Small intestine (tissue), 16 donors: ENCODE data around the gene SLC22A1. TPM values are rescaled to one million over a fixed set of nuclear protein-coding genes. Genes with fewer than 3 reads are reported as not detected.

Experiments
- DNase-seq, 2 donors: peaks; one replicate each; pipeline versions ENCODE4 v3.0.0 to v3.0.0-alpha.2; 2013
- FAIRE-seq: peaks from 2 replicates; lab custom pipeline; 2012; peaks lifted over from hg19 to GRCh38; lab: Jason Lieb, UNC
- H3K27ac ChIP-seq, 3 donors: one replicate each; pipeline ENCODE4 v1.5.1; 2013; ENCODE audit warnings: low read length in 2 of 3, mild to moderate bottlenecking in 2 of 3, control low read depth in 1 of 3, inconsistent platforms in 1 of 3, low read depth in 1 of 3, moderate library complexity in 1 of 3
- H3K27me3 ChIP-seq, 3 donors: one replicate each; pipeline ENCODE4 v1.6.1; 2013; ENCODE audit warnings: low read length in 3 of 3, inconsistent platforms in 1 of 3; ENCODE audit not compliant: control insufficient read depth in 3 of 3, insufficient read depth in 3 of 3
- H3K36me3 ChIP-seq, 3 donors: one replicate each; pipeline ENCODE4 v1.6.1; 2013; ENCODE audit warnings: low read length in 3 of 3, inconsistent platforms in 1 of 3, low read depth in 1 of 3, mild to moderate bottlenecking in 1 of 3, moderate library complexity in 1 of 3; ENCODE audit not compliant: control insufficient read depth in 3 of 3, insufficient read depth in 2 of 3
- H3K4me1 ChIP-seq, 3 donors: one replicate each; pipeline ENCODE4 v1.6.1; 2013; ENCODE audit warnings: low read length in 2 of 3, inconsistent platforms in 1 of 3, low read depth in 1 of 3, mild to moderate bottlenecking in 1 of 3, moderate library complexity in 1 of 3; ENCODE audit not compliant: control insufficient read depth in 3 of 3, insufficient read depth in 2 of 3
- H3K4me3 ChIP-seq, 3 donors: one replicate each; pipeline ENCODE4 v1.5.1; 2013; ENCODE audit warnings: low read length in 3 of 3, control low read depth in 1 of 3, inconsistent platforms in 1 of 3, low read depth in 1 of 3, mild to moderate bottlenecking in 1 of 3, moderate library complexity in 1 of 3
- H3K9me3 ChIP-seq, 2 donors: one replicate each; pipeline ENCODE4 v1.6.1; 2013; ENCODE audit warnings: low read depth in 1 of 2, low read length in 1 of 2; ENCODE audit not compliant: control insufficient read depth in 2 of 2, insufficient read depth in 1 of 2
- WGBS, 3 donors: extraction: QIAGEN DNeasy Blood & Tissue Kit; methylation state at CpG; one replicate each; pipeline ENCODE4 v1.1.7; 2013; 5-methylcytosine and 5-hydroxymethylcytosine counted together
- long read RNA-seq, 10 donors: transcript quantifications; one replicate each; lab custom pipeline, GENCODE V29; 2026
- polyA plus RNA-seq, 4 donors: library from polyadenylated mRNA; stranded (reverse) in 3 of 4; unstranded in 1 of 4; fragments of 200-250 nt in 3 of 4; fragments of 120-200 nt in 1 of 4; gene quantifications; one replicate each; pipeline versions ENCODE4 v1.2.1 to v1.2.3, GENCODE V29; 2013
- donor health status: healthy with polysubstance abuse.
- donor health status: control.
- donor health status: control.
- donor health status: Bipolar disorder and iron deficiency.
- donor health status: healthy.

The SLC22A1 gene
- polyA plus RNA-seq, result under 1 TPM in 3 of 4 donors, not detected in 1; 0.21 to 0.89 (median 0.55) TPM
- long read RNA-seq, donor 1, result 0 reads
- long read RNA-seq, donor 2, result 0 reads
- long read RNA-seq, donor 3, result 0 reads
- long read RNA-seq, donor 4, result 0 reads
- long read RNA-seq, donor 5, result 0 reads
- long read RNA-seq, donor 6, result 0 reads
- long read RNA-seq, donor 7, result 0 reads
- long read RNA-seq, donor 8, result 0 reads
- long read RNA-seq, donor 9, result 0 reads
- long read RNA-seq, donor 10, result 0 reads

DNA sequence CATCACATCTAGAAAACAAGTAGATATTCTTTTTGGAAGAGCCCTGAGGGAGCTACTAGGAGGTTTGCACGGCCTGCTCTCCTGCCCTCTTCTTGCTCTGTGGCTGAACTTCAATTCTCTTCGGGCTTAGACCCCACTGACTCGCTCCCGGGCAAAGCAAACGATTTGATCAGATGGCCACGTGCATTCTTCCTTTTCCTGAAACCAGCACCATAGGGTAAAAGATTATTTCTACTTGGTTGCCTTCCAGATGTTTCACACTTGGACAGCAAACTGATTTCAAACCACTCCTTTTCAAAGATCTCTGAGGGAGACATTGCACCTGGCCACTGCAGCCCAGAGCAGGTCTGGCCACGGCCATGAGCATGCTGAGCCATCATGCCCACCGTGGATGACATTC, at the start of gene SLC22A1:
TSS of gene SLC22A1 (plus strand) at position 258 of the 400 bp plus-strand sequence. CDS start at position 379, 121 bp downstream.
- Histone ChIP-seq H3K36me3 (peaks cover 0 to 42% (median 2%) of the 10 kb centered on the region in 3 donors), H3K4me3 (no peak within 1 kb of the TSS), H3K27ac (no peak within 1 kb of the TSS), H3K27me3 (no peaks in the 10 kb centered on the region), H3K4me1 (peaks cover 0 to 16% (median 10%) of the 10 kb centered on the region in 3 donors), H3K9me3 (peaks cover 0 to 22% of the 10 kb centered on the region in 2 donors)
- 65 to 85% (median 69%) methylated on average over 8 of the region's 8 CpGs for WGBS, 3 donors
- no peak for FAIRE-seq
- no peak for DNase-seq

DNA sequence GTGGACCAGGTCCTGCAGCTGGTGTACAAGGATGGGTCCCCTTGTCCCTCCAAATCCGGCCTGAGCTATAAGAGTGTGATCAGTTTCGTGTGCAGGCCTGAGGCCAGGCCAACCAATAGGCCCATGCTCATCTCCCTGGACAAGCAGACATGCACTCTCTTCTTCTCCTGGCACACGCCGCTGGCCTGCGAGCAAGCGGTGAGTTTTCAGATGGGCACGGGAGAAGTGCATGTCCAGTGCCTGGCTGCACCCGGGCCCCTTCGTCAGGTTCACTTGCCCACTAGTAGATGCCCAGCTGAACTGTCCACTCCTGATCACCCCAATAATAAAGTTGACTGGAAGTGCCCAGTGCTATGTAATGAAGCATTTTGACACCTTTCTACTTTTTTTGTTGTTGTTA, 48.3 kb upstream of the SLC22A1 start:
- Histone ChIP-seq H3K4me1 (no peaks in the 10 kb centered on the region), H3K9me3 (no peaks in the 10 kb centered on the region), H3K27me3 (no peaks in the 10 kb centered on the region), H3K27ac (no peak overlapping the region), H3K36me3 (peaks cover 19 to 83% (median 23%) of the 10 kb centered on the region in 3 donors), H3K4me3 (no peak overlapping the region)
- no peak for DNase-seq
- no peak for FAIRE-seq
- 90 to 92% (median 92%) methylated on average over 9 of the region's 9 CpGs for WGBS, 3 donors

DNA sequence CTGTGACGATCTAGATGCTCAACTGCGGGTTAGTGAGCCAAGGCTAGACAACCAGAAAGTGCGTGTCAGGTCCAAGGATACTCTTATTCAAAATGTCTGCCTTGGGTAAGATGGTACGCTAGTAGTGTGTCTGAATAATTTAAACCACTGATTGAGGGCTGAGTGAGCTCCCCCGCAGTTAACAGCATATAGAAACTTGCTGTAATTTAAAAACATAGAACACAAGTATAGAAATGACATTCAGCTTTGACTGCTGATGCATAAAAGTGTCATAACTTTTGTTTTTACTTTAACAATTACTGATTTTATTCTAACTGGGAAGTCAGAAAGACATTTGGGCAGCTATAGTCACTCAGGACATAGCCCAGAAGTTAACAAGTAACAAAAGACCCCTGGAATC, 45.6 kb upstream of the SLC22A1 start:
- 90 to 94% (median 91%) methylated on average over 5 of the region's 5 CpGs for WGBS, 3 donors

DNA sequence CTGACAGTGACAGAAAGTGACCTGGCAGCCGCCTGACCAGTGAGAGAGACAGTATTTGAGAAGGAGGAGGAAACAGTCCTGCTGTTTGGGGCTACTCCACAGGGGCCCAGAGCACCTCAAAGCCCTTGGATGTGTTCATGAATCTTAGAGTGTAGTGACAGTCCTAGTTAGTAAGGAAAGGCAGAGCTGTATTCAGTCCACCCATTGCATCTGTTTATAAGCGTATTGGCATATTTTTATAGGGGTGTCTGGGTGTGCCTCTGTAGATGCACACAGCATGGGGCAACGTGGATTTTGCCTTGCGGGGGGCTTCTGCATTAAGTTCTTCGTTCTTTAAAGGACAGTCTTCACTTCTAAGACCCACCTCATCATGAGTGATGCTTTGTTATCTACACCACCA, 44.6 kb upstream of the SLC22A1 start:
- DNase-seq (no peak), FAIRE-seq (no peak)
- Histone ChIP-seq H3K4me3 (no peak overlapping the region), H3K27me3 (no peaks in the 10 kb centered on the region), H3K36me3 (peaks cover 12 to 80% (median 21%) of the 10 kb centered on the region in 3 donors), H3K27ac (no peak overlapping the region), H3K4me1 (no peaks in the 10 kb centered on the region), H3K9me3 (no peaks in the 10 kb centered on the region)
- 89 to 91% (median 90%) methylated on average over 5 of the region's 5 CpGs for WGBS, 3 donors

More for the DNA sequence above, 45.6 kb upstream of the SLC22A1 start:
- Histone ChIP-seq H3K9me3 (no peaks in the 10 kb centered on the region), H3K27me3 (no peaks in the 10 kb centered on the region), H3K4me3 (no peak overlapping the region), H3K27ac (no peak overlapping the region), H3K4me1 (no peaks in the 10 kb centered on the region), H3K36me3 (peaks cover 14 to 83% (median 20%) of the 10 kb centered on the region in 3 donors)
- FAIRE-seq (no peak), DNase-seq (no peak)

DNA sequence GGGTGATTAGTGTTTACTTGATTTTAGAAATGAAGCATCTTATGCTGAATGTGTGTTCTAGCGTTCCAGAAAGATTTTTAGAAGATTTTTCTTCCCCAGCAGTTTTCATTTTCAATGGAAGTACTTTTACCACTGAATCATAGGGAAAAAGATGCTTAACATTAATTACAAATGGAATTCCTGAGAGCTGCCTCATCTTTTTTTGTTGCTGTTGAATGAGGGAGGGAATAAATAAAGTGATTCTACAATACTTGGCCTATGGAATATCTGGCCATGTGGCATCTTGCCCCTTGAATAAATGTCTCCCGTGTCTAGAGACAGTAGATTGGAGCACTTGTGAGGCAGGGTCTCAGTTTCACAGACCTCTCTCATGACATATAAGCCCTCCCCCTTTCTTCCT, 44.1 kb upstream of the SLC22A1 start:
- WGBS, 3 donors, result 77 to 93% (median 91%) methylated on average over 2 of the region's 2 CpGs
- Histone ChIP-seq H3K4me1 (no peaks in the 10 kb centered on the region), H3K36me3 (peaks cover 7 to 80% (median 17%) of the 10 kb centered on the region in 3 donors), H3K9me3 (no peaks in the 10 kb centered on the region), H3K27me3 (no peaks in the 10 kb centered on the region), H3K4me3 (no peak overlapping the region), H3K27ac (no peak overlapping the region)
- FAIRE-seq, result no peak
- DNase-seq, result no peak

DNA sequence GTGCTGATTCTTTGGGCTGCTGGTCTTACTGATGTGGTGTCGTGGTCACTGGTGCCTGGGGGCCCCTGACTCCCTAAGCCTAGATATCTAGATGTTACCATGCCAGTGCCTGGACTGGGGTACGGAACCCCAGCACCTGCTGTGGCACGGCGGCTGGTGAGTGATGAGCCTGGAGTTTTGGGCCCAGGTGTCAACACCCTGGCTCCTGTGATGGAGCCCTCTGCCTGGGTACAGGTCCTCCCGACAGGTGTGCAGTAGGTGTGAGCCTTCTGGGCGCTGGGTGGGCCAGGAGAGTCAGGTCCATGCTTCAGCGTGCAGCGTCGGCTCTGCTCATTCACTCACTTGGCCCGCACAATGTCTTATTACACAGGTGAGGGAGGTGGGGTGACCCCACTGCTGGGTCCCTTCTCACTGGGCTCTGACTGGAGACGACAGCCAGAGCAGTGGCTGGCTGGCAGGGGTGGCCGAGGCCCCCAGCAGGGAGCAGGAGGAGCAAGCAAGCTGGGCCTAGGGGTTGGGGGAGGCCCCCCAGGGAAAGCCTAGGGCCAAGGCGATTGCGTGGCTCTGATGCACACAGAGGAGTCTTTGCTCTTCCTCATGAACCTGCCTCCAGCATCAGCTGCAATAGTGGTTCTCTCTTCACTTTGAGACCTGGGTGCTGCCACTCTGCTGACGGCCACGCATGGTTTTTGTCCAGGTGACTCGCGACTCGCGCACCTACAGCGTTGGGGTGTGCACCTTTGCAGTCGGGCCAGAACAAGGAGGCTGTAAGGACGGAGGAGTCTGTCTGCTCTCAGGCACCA, 42.5 kb upstream of the SLC22A1 start:
- Histone ChIP-seq H3K9me3 (no peaks in the 10 kb centered on the region), H3K36me3 (peaks cover 9 to 76% (median 12%) of the 10 kb centered on the region in 3 donors), H3K4me3 (no peak overlapping the region), H3K4me1 (no peaks in the 10 kb centered on the region), H3K27me3 (no peaks in the 10 kb centered on the region), H3K27ac (no peak overlapping the region)
- WGBS, 3 donors, result 97 to 99% (median 97%) methylated on average over 23 of the region's 23 CpGs
- no peak for FAIRE-seq
- DNase-seq, result no peak

DNA sequence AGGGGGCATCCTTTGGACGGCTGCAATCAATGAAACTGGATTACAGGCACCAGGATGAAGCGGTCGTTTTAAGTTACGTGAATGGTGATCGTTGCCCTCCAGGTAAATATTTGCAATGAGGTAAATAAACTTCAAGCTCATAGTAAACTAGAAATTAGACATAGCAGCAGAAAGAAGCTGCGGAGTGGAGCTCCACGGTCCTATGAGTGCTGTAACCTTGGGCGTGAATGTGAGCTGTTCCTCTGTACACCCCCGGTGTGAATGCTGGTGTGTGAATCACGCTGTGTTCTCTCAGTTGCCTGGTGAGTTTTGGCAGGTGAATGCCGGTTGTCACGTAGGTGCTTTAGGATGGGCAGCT, 42.0 kb upstream of the SLC22A1 start:
- no peak for FAIRE-seq
- no peaks in the 10 kb centered on the region for H3K9me3 ChIP-seq
- H3K4me3 ChIP-seq, result no peak overlapping the region
- peaks cover 12 to 78% (median 16%) of the 10 kb centered on the region in 3 donors for H3K36me3 ChIP-seq
- DNase-seq, result no peak
- H3K27ac ChIP-seq, result no peak overlapping the region
- 94 to 96% (median 95%) methylated on average over 12 of the region's 12 CpGs for WGBS, 3 donors
- H3K27me3 ChIP-seq, result no peaks in the 10 kb centered on the region
- no peaks in the 10 kb centered on the region for H3K4me1 ChIP-seq

DNA sequence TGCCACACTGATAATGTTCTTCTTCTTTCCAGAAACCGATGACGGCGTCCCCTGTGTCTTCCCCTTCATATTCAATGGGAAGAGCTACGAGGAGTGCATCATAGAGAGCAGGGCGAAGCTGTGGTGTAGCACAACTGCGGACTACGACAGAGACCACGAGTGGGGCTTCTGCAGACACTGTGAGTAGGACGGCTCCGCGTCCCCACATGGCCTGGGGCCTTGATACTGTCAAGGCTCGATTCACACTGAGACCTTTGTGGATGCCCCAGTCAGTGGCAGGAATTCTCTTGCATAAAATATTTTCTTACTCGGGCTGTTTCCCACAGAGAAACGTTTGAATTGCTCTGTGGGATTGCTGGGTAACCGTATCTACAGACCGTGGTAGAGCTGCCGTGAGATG, 41.5 kb upstream of the SLC22A1 start:
- 95 to 99% (median 97%) methylated on average over 17 of the region's 17 CpGs for WGBS, 3 donors

More for the DNA sequence above, 41.5 kb upstream of the SLC22A1 start:
- DNase-seq (no peak), FAIRE-seq (no peak)
- Histone ChIP-seq H3K4me3 (no peak overlapping the region), H3K36me3 (peaks cover 16 to 78% (median 20%) of the 10 kb centered on the region in 3 donors), H3K27me3 (no peaks in the 10 kb centered on the region), H3K27ac (no peak overlapping the region), H3K9me3 (no peaks in the 10 kb centered on the region), H3K4me1 (no peaks in the 10 kb centered on the region)
